Keratinocyte (primary cell): Measurements from ENCODE around the gene FILIP1. TPM values are rescaled to one million over a fixed set of nuclear protein-coding genes. Genes with fewer than 3 reads are reported as not detected.

Source experiments
- DNase-seq: peaks from one replicate; pipeline ENCODE4 v3.0.0-alpha.2; 2011; ENCODE audit warnings: low read depth, missing footprints, low spot score
- FAIRE-seq: peaks from 2 replicates; lab custom pipeline; 2011; peaks lifted over from hg19 to GRCh38; lab: Jason Lieb, UNC
- H2AFZ ChIP-seq: 2 replicates; pipeline ENCODE4 v1.6.0; 2012; ENCODE audit warnings: low read length, control low read depth, inconsistent platforms; ENCODE audit not compliant: control insufficient read depth
- H3K27ac ChIP-seq: 2 replicates; pipeline ENCODE4 v1.5.1; 2011; ENCODE audit warnings: low read length; ENCODE audit not compliant: control insufficient read depth, insufficient read depth
- H3K27me3 ChIP-seq: 3 replicates; pipeline ENCODE4 v1.6.0; 2011; ENCODE audit warnings: low read length; ENCODE audit not compliant: control insufficient read depth, insufficient read depth; ENCODE audit errors: extremely low read depth
- H3K36me3 ChIP-seq, 2 experiments: 2 replicates in 1 of 2; 3 replicates in 1 of 2; pipeline ENCODE4 v1.5.1; 2011; ENCODE audit warnings: low read length in 2 of 2, mild to moderate bottlenecking in 1 of 2; ENCODE audit not compliant: control insufficient read depth in 2 of 2, insufficient read depth in 2 of 2; ENCODE audit errors: extremely low read depth in 1 of 2
- H3K4me1 ChIP-seq: 3 replicates; pipeline ENCODE4 v1.5.1; 2011; ENCODE audit warnings: low read length; ENCODE audit not compliant: control insufficient read depth, insufficient read depth; ENCODE audit errors: extremely low read depth
- H3K4me2 ChIP-seq: 3 replicates; pipeline ENCODE4 v1.6.0; 2011; ENCODE audit warnings: low read depth, low read length; ENCODE audit not compliant: control insufficient read depth, insufficient read depth; ENCODE audit errors: extremely low read depth
- H3K4me3 ChIP-seq, 3 experiments: fragments of 200-600 bp in 1 of 3; sonication (generic) in 1 of 3; 2 replicates in 2 of 3; 3 replicates in 1 of 3; pipeline ENCODE4 v1.5.1; 2011 to 2016; ENCODE audit warnings: low read length in 3 of 3, mild to moderate bottlenecking in 3 of 3, control low read depth in 2 of 3, inconsistent platforms in 1 of 3, low read depth in 1 of 3, mixed read lengths in 1 of 3, mixed run types in 1 of 3, moderate library complexity in 1 of 3; ENCODE audit not compliant: control insufficient read depth in 2 of 3, insufficient read depth in 2 of 3; ENCODE audit errors: extremely low read depth in 1 of 3
- H3K79me2 ChIP-seq: 2 replicates; pipeline ENCODE4 v1.6.0; 2012; ENCODE audit warnings: low read length; ENCODE audit not compliant: control insufficient read depth, insufficient read depth
- H3K9ac ChIP-seq: 3 replicates; pipeline ENCODE4 v1.6.0; 2011; ENCODE audit warnings: low read length; ENCODE audit not compliant: control insufficient read depth, insufficient read depth; ENCODE audit errors: extremely low read depth
- H3K9me1 ChIP-seq: 3 replicates; pipeline ENCODE4 v1.6.0; 2011; ENCODE audit warnings: low read length; ENCODE audit not compliant: control insufficient read depth, insufficient read depth; ENCODE audit errors: extremely low read depth
- H3K9me3 ChIP-seq: 2 replicates; pipeline ENCODE4 v1.5.1; 2012; ENCODE audit warnings: low read depth, low read length; ENCODE audit not compliant: control insufficient read depth
- H4K20me1 ChIP-seq: 3 replicates; pipeline ENCODE4 v1.6.0; 2011; ENCODE audit warnings: low read length; ENCODE audit not compliant: control insufficient read depth, insufficient read depth; ENCODE audit errors: extremely low read depth
- CTCF ChIP-seq, 3 experiments: IDR thresholded peaks in 1 of 3; conservative IDR thresholded peaks in 1 of 3; optimal IDR thresholded peaks in 1 of 3; 2 replicates in 2 of 3; 3 replicates in 1 of 3; pipeline versions ENCODE3 to v1.5.1; 2011; ENCODE audit warnings: low read length in 3 of 3, mild to moderate bottlenecking in 3 of 3, moderate library complexity in 2 of 3, control low read depth in 1 of 3, inconsistent platforms in 1 of 3; ENCODE audit not compliant: insufficient read depth in 2 of 3; ENCODE audit errors: extremely low read depth in 1 of 3
- EZH2 ChIP-seq: IDR thresholded peaks from one replicate; pipeline ENCODE4 v1.6.1; 2012; ENCODE audit warnings: inconsistent platforms, mild to moderate bottlenecking, low read length, moderate library complexity
- dilution Hi-C: fragments of 300-500 bp; cut with MboI; formaldehyde crosslinking; loops from one replicate; pipeline ENCODE4 v1.7.0; 2020; ENCODE audit warnings: low sequenced_read_pairs; ENCODE audit not compliant: extremely low pct_ligation_motif_present
- polyA plus RNA-seq, 5 experiments: library from polyadenylated mRNA; depleted of rRNA in 3 of 5; stranded (reverse) in 3 of 5; stranded (forward) in 1 of 5; unstranded in 1 of 5; fragments of >200 nt; gene quantifications; 1 replicate in 1 of 5; 2 replicates in 3 of 5; 3 replicates in 1 of 5; pipeline versions ENCODE4 v1.2.1 to v1.2.3, GENCODE V29; 2011 to 2012; ENCODE audit warnings: missing spikeins in 2 of 5, low read depth in 1 of 5, low replicate concordance in 1 of 5

Gene FILIP1
- polyA plus RNA-seq, 1 donor (not counting 4 experiments of a cell fraction or from before 2014, with no cell fraction given), result 0.01 TPM

- TF ChIP-seq EZH2 (no peak), CTCF (optimal IDR thresholded peaks at IDR 0.05 in 1 of 3, IDR thresholded peaks at IDR 0.05 in 1 of 3, conservative IDR thresholded peaks at IDR 0.05 in 1 of 3; ENCODE audit: extremely low read depth in 1 of 3, insufficient read depth in 2 of 3, low read length in 3 of 3) (no peak)
- H3K79me2 ChIP-seq, result no peaks in the 10 kb centered on the region
- no peaks in the 10 kb centered on the region for H3K9me3 ChIP-seq
- H3K4me2 ChIP-seq, result no peak overlapping the region
- H3K36me3 ChIP-seq, result peaks cover 5 to 9% of the 10 kb centered on the region in 2 experiments
- H3K27ac ChIP-seq, result no peak overlapping the region
- H3K27me3 ChIP-seq, result no peaks in the 10 kb centered on the region
- DNase-seq (no peak), FAIRE-seq (no peak)
- no peaks in the 10 kb centered on the region for H4K20me1 ChIP-seq
- dilution Hi-C loops, result no loop called here
- H3K9me1 ChIP-seq, result no peaks in the 10 kb centered on the region
- H2AFZ ChIP-seq, result no peak overlapping the region
- no peak overlapping the region for H3K9ac ChIP-seq
- H3K4me3 ChIP-seq, result no peak overlapping the region
- no peaks in the 10 kb centered on the region for H3K4me1 ChIP-seq
Observed at GRCh38 chr6:75257343-75258087, 236.1 kb downstream of the FILIP1 start.

- Histone ChIP-seq H3K9me3 (no peaks in the 10 kb centered on the region), H3K79me2 (no peaks in the 10 kb centered on the region), H3K36me3 (peaks cover 0 to 5% of the 10 kb centered on the region in 2 experiments), H2AFZ (no peak overlapping the region), H3K4me3 (no peak overlapping the region), H3K27me3 (no peaks in the 10 kb centered on the region), H3K4me1 (no peaks in the 10 kb centered on the region), H3K9ac (no peak overlapping the region), H3K27ac (no peak overlapping the region), H4K20me1 (no peaks in the 10 kb centered on the region), H3K9me1 (no peaks in the 10 kb centered on the region), H3K4me2 (no peak overlapping the region)
- no peak for TF ChIP-seq CTCF (optimal IDR thresholded peaks at IDR 0.05 in 1 of 3, IDR thresholded peaks at IDR 0.05 in 1 of 3, conservative IDR thresholded peaks at IDR 0.05 in 1 of 3; ENCODE audit: extremely low read depth in 1 of 3, insufficient read depth in 2 of 3, low read length in 3 of 3)
- no peak for TF ChIP-seq EZH2
- dilution Hi-C loops, result no loop called here
- no peak for FAIRE-seq
- no peak for DNase-seq
Observed at GRCh38 chr6:75250552-75250951, 243.0 kb downstream of the FILIP1 start.
